GM19468 (cell line): ENCODE results near the gene PDE4DIP.
"Not testable (repeated sequence)": the region's sequence is repeated elsewhere in the genome, so short reads cannot be mapped to it uniquely, and the experiment has no call there.

Source experiments
- ATAC-seq: cut with Tn5 transposase; IDR thresholded peaks from one replicate; pipeline ENCODE4 v1.9.1; 2021; ENCODE audit warnings: mild to moderate bottlenecking, moderate library complexity, moderate number of reproducible peaks; ENCODE audit not compliant: unreplicated experiment; ENCODE audit errors: extremely low read depth

PDE4DIP gene

GRCh38 chr1:149018577-149018976 is 174.3 kb downstream of the PDE4DIP start:
- not testable (repeated sequence) for ATAC-seq

GRCh38 chr1:149024327-149024726 is 180.1 kb downstream of the PDE4DIP start:
- ATAC-seq = not testable (repeated sequence)

- not testable (repeated sequence) for ATAC-seq
Measured at GRCh38 chr1:149033916-149034315, 189.7 kb downstream of the PDE4DIP start.

GRCh38 chr1:149043056-149043455 is 198.8 kb downstream of the PDE4DIP start:
- not testable (repeated sequence) for ATAC-seq

- not testable (repeated sequence) for ATAC-seq
Measured at GRCh38 chr1:149064611-149065010, 220.4 kb downstream of the PDE4DIP start.

- not testable (repeated sequence) for ATAC-seq
Measured at GRCh38 chr1:149075505-149076127, 231.4 kb downstream of the PDE4DIP start.
